ENCODE results near the gene RPS5. TPM values are rescaled to one million over a fixed set of nuclear protein-coding genes. Genes with fewer than 3 reads are reported as not detected.
"Not testable (repeated sequence)": the region's sequence is repeated elsewhere in the genome, so short reads cannot be mapped to it uniquely, and the experiment has no call there.

The RPS5 gene
- total RNA-seq, 1 donor from 2014 or later: 1,974 TPM

DNA sequence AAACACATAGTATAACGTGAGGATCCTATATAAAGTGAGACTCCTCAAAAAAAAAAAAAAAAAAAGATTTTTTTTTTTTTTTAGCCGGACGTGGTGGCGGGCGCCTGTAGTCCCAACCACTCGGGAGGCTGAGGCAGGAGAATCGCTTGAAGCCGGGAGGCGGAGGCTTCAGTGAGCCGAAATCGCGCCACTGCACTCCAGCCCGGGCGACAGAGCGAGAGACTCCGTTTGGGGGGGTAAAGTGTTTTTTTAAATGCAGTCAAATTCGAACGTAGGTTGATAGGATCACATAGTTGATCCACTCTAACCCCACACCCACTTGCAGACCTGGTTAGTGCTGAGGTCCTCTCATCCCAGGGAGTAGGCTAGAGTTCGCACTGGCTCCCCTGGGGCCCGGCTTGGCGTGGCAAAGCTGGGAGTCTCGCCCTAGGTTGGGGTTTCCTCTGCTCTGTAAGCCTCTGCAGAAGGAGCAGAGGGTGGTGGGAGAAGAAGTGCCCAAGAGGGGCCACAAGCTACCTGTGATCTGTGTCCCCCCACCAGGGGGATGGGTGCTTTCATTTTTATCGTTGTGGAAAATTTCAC, 14.9 kb downstream of the RPS5 start:
- Histone ChIP-seq H3K27ac (peak overlapping the region; percentile 57), H3K27me3 (no peaks in the 10 kb centered on the region), H3K4me1 (peaks cover 26% of the 10 kb centered on the region), H3K9me3 (no peaks in the 10 kb centered on the region), H3K36me3 (no peaks in the 10 kb centered on the region), H3K4me3 (peak overlapping the region; percentile 56 to 57)
- TF ChIP-seq, protein P1, sequence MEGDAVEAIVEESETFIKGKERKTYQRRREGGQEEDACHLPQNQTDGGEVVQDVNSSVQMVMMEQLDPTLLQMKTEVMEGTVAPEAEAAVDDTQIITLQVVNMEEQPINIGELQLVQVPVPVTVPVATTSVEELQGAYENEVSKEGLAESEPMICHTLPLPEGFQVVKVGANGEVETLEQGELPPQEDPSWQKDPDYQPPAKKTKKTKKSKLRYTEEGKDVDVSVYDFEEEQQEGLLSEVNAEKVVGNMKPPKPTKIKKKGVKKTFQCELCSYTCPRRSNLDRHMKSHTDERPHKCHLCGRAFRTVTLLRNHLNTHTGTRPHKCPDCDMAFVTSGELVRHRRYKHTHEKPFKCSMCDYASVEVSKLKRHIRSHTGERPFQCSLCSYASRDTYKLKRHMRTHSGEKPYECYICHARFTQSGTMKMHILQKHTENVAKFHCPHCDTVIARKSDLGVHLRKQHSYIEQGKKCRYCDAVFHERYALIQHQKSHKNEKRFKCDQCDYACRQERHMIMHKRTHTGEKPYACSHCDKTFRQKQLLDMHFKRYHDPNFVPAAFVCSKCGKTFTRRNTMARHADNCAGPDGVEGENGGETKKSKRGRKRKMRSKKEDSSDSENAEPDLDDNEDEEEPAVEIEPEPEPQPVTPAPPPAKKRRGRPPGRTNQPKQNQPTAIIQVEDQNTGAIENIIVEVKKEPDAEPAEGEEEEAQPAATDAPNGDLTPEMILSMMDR (IDR thresholded peaks at IDR 0.05): no peak
- TF ChIP-seq POLR2A (IDR thresholded peaks at IDR 0.05) (no peak), POLR2AphosphoS5 (IDR thresholded peaks at IDR 0.05; ENCODE audit: insufficient read depth in 1 of 2, low read depth in 1 of 2) (no peak)
- no peak for DNase-seq (ENCODE audit: extremely low spot score in 2 of 2)
- intact Hi-C loops (cut with DNase I): no loop called here

DNA sequence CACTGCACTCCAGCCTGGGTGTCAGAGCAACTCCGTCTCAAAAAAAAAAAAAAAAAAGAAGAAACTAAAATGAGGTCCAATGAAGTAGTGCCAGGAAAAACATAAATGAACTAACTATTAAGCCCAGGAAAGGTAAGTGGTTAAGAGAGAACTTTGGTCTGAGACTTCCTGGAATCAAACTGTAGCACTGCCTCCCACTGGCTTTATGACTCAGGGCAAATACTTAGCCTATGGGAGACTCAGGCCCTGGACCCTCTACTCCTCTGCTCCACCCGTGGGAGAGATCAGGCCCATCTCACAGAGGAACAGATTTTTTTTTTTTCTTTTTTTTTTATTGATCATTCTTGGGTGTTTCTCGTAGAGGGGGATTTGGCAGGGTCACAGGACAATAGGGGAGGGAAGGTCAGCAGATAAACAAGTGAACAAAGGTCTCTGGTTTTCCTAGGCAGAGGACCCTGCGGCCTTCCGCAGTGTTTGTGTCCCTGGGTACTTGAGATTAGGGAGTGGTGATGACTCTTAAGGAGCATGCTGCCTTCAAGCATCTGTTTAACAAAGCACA, 16.9 kb downstream of the RPS5 start:
- DNase-seq (ENCODE audit: extremely low spot score in 2 of 2); H3K9me3 ChIP-seq; H3K4me3 ChIP-seq; H3K27ac ChIP-seq; H3K27me3 ChIP-seq; H3K36me3 ChIP-seq; intact Hi-C loops (cut with DNase I): not testable (repeated sequence)
- H3K4me1 ChIP-seq: peaks cover 34% of the 10 kb centered on the region

DNA sequence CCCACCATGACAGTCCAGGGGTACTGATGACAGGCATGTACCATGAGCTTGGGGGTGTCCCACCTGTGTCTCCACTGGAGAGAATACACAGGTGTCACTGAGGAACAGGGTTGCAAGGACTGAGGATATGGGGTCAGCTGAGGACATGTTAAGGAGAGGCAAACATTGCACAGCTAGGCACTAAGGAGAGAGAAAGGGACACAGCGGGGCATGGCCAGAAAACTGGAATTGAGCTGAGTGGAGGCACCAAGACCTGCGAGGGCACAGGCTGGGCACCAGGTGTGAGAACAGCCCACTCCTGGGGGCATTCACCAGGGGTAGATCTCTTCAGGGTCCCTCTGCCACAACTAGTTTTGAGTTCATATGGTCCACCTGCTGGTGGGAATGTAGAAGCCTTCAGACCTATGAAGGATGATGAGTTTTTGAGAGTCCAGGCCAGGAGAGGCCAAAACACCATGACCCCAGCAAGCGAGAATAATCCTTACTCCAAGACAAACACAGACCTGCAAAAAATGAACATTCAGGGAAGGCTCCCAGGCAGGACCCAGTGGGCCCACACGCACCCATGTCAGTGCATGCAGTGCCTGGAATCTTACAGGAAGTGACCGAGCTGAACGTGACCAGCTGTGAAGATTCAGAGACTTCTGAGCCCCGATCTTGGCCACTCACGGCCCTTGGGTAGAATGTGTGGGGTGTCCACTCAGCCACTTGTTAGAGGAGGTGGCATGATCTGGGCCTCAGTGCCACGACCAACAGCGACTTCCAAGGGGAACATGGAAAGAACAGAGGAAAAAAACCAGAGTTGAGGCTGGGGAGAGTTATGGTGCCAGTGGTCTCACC, 20.0 kb downstream of the RPS5 start:
- intact Hi-C loops (cut with DNase I): no loop called here
- no peak for DNase-seq (ENCODE audit: extremely low spot score in 2 of 2)
- Histone ChIP-seq H3K36me3 (no peaks in the 10 kb centered on the region), H3K27ac (peak overlapping the region; percentile 82), H3K27me3 (no peaks in the 10 kb centered on the region), H3K4me1 (peaks cover 29% of the 10 kb centered on the region), H3K4me3 (peak overlapping the region; percentile 63 to 84), H3K9me3 (no peaks in the 10 kb centered on the region)
- TF ChIP-seq, protein P1 (IDR thresholded peaks at IDR 0.05): no peak
- no peak for TF ChIP-seq POLR2AphosphoS5 (IDR thresholded peaks at IDR 0.05; ENCODE audit: insufficient read depth in 1 of 2, low read depth in 1 of 2)
- TF ChIP-seq POLR2A (IDR thresholded peaks at IDR 0.05): no peak

DNA sequence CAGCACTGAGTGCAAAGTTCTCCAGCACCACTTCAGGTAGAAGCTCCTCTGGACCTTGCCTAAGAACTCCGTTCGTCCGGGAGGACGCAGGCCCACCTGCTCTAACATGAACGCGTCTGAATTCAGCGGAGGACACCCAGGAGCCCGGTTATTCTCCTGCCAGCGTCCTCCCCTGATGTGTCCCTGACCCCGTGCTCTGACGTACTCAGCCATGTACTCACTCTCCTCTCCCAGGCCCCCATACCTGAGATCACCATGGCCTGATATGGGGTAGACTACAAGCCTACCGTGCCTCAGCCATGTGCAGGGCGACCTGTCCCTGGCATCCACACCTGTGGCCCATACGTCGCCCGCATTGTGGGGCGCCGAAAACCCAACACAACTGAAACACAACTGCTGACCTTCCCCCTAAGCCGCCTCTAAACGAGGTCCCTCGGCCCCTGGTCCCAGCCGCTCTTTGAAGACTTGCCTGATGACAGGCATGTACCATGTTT, 20.6 kb downstream of the RPS5 start:
- Histone ChIP-seq H3K9me3 (no peaks in the 10 kb centered on the region), H3K27me3 (no peaks in the 10 kb centered on the region), H3K4me1 (peaks cover 25% of the 10 kb centered on the region), H3K4me3 (peak overlapping the region; percentile 63 to 84), H3K27ac (peak overlapping the region; percentile 82), H3K36me3 (no peaks in the 10 kb centered on the region)
- intact Hi-C loops (cut with DNase I): no loop called here
- DNase-seq (ENCODE audit: extremely low spot score in 2 of 2): no peak
- TF ChIP-seq POLR2AphosphoS5 (IDR thresholded peaks at IDR 0.05; ENCODE audit: insufficient read depth in 1 of 2, low read depth in 1 of 2): no peak
- no peak for TF ChIP-seq POLR2A (IDR thresholded peaks at IDR 0.05)
- TF ChIP-seq, protein P1 (IDR thresholded peaks at IDR 0.05): no peak

DNA sequence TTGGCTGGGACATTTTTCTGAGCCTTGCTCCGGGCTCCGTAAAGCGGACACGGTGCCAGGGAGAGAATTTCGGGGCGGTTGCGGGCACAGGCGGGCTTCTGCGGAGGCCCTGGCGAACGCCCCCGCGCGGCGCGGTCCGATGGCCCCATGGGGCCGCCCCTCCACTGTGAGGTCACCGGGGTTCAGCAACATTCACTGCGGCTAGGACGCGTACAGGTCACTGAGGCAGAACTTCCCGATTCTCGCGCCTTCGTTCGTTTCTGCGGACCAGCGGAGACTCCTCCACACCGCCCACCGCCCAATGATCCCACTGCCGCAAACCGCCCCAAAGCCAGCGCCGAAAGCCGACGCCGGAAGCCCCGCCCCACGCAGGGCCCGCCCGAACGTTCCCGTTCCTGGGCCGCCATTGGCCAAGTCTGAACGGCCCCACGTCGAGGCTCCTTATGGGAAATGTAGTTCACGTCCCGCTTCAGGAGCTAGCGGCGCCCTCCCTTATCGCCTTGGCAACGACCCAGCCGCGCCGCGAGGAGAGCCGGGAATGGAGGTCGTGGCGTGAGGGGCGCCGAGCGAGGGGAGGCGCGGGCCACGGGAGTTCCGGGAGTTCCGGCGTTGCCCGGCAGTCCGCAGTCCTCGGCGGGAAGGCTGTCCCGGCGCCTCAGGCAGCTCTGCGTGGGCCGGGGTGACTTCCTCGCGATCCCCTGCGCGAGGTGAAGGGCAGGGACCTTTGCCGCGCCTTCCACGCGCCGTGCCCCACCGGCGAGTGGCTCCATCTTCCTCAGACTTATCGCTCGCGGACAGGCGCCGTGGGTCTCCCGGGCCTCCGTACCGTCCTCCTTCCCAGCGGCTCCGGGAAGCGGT, 21.3 kb downstream of the RPS5 start, which contains the start of gene ZNF584:
Gene ZNF584 (plus strand): TSS at position 498 of the 858 bp plus-strand sequence. CDS start 499 bp downstream, outside the sequence.
- intact Hi-C loops (cut with DNase I): no loop called here
- Histone ChIP-seq H3K27ac (peak within 1 kb of the TSS; percentile 82), H3K4me1 (peaks cover 25% of the 10 kb centered on the region), H3K9me3 (no peaks in the 10 kb centered on the region), H3K27me3 (no peaks in the 10 kb centered on the region), H3K4me3 (peak within 1 kb of the TSS; percentile 63 to 84), H3K36me3 (no peaks in the 10 kb centered on the region)
- TF ChIP-seq POLR2A (IDR thresholded peaks at IDR 0.05): peak in 1 of 2 donors; percentile 78
- TF ChIP-seq, protein P1 (IDR thresholded peaks at IDR 0.05): no peak
- TF ChIP-seq POLR2AphosphoS5 (IDR thresholded peaks at IDR 0.05; ENCODE audit: insufficient read depth in 1 of 2, low read depth in 1 of 2): peak; percentile 91 to 93
- DNase-seq (ENCODE audit: extremely low spot score in 2 of 2): no peak
